HUDEP-2 (cell line): ENCODE results near the gene GRIN2D.
A peak's percentile ranks its signal among the peaks of the same experiment; 100 is the strongest.

Experiments
- DNase-seq, 76 experiments: peaks; one replicate each; lab custom pipeline; 2025; ENCODE audit not compliant: unreplicated experiment in 76 of 76; lab: John Stamatoyannopoulos, UW

GRIN2D gene

GRCh38 chr19:48424694-48425219 is 31.3 kb downstream of the GRIN2D start:
- no peak for DNase-seq

- no peak for DNase-seq
Measured at GRCh38 chr19:48428670-48429069, 35.2 kb downstream of the GRIN2D start.

- DNase-seq: no peak
Measured at GRCh38 chr19:48433337-48433736, 39.9 kb downstream of the GRIN2D start.

GRCh38 chr19:48436586-48436985 is 43.1 kb downstream of the GRIN2D start:
- no peak for DNase-seq

GRCh38 chr19:48441360-48442050 is 48.0 kb downstream of the GRIN2D start:
- no peak for DNase-seq

GRCh38 chr19:48442116-48443035 is 48.9 kb downstream of the GRIN2D start:
- DNase-seq: no peak

- peak in 7 of 76 experiments; percentile 7 to 40 (median 20) for DNase-seq
Measured at GRCh38 chr19:48443256-48443655, 49.8 kb downstream of the GRIN2D start.
